SK-N-MC (cell line): ENCODE results near the gene PEAK1.

Source experiments
- DNase-seq: peaks from one replicate; pipeline ENCODE4 v3.0.0-alpha.2; 2011; ENCODE audit warnings: low read depth, low spot score
- H3K27ac ChIP-seq: fragments of 200-600 bp; sonication (generic); 2 replicates; pipeline ENCODE4 v1.5.1; 2016; ENCODE audit warnings: mixed run types
- H3K36me3 ChIP-seq: fragments of 200-600 bp; sonication (generic); 2 replicates; pipeline ENCODE4 v1.6.1; 2017; ENCODE audit warnings: antibody characterized with exemption, low read length, mixed read lengths; ENCODE audit not compliant: insufficient read depth
- H3K4me3 ChIP-seq: fragments of 200-600 bp; sonication (generic); 2 replicates; pipeline ENCODE4 v1.5.1; 2016
- H3K9ac ChIP-seq: fragments of 200-600 bp; sonication (generic); 2 replicates; pipeline ENCODE4 v1.8.0; 2017; ENCODE audit warnings: mixed run types, mixed read lengths; ENCODE audit not compliant: insufficient read length
- H3K9me3 ChIP-seq: fragments of 200-600 bp; sonication (generic); 2 replicates; pipeline ENCODE4 v1.6.1; 2017; ENCODE audit warnings: low read depth, mild to moderate bottlenecking, antibody characterized with exemption, low read length, moderate library complexity, mixed read lengths
- EZH2 ChIP-seq: fragments of 200-600 bp; sonication (generic); IDR thresholded peaks from one replicate; pipeline ENCODE4 v1.6.1; 2017; ENCODE audit warnings: antibody characterized with exemption
- FOXP2 ChIP-seq: optimal IDR thresholded peaks from 2 replicates; pipeline ENCODE3; 2011; ENCODE audit warnings: mild to moderate bottlenecking, moderate library complexity; ENCODE audit not compliant: insufficient read depth; ENCODE audit errors: extremely low read length, control extremely low read depth
- POLR2AphosphoS5 ChIP-seq: IDR thresholded peaks from 2 replicates; pipeline ENCODE4 v1.6.1; 2012; ENCODE audit warnings: mild to moderate bottlenecking, low read depth, low read length, borderline replicate concordance

The PEAK1 gene

GRCh38 chr15:77436822-77437221 is 16.9 kb upstream of the PEAK1 start:
- H3K9me3 ChIP-seq = no peaks in the 10 kb centered on the region
- no peak for DNase-seq
- H3K27ac ChIP-seq = no peak overlapping the region
- no peak overlapping the region for H3K9ac ChIP-seq
- H3K4me3 ChIP-seq = no peak overlapping the region
- TF ChIP-seq EZH2 = no peak
- TF ChIP-seq POLR2AphosphoS5 = no peak
- no peak for TF ChIP-seq FOXP2
- no peaks in the 10 kb centered on the region for H3K36me3 ChIP-seq

DNA sequence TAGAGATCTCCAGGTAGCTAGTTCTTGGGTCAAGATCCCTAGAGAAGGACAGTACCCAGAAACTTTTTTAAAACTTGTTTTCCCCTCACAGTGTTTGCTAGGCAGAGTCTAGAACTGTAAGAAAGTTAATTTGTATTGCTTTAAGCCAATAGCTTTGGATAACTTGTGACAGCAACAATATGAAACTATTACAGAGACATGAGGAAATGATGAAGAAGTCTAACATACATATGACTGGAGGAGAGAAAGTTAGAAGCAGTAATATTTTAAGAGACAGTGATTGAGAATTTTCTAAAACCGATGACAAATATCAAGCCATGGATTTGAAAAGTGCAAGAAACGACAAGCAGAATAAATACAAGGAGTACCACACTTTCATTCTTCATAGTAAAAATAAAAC is 10.7 kb upstream of the PEAK1 start:
- Histone ChIP-seq H3K4me3 (no peak overlapping the region), H3K9ac (no peak overlapping the region), H3K36me3 (no peaks in the 10 kb centered on the region), H3K27ac (no peak overlapping the region), H3K9me3 (no peaks in the 10 kb centered on the region)
- no peak for DNase-seq
- TF ChIP-seq EZH2 = no peak
- TF ChIP-seq POLR2AphosphoS5 = no peak
- TF ChIP-seq FOXP2 = no peak

- no peak for DNase-seq
- TF ChIP-seq FOXP2 (no peak), EZH2 (no peak), POLR2AphosphoS5 (no peak)
- no peak overlapping the region for H3K27ac ChIP-seq
- no peaks in the 10 kb centered on the region for H3K9me3 ChIP-seq
- no peak overlapping the region for H3K9ac ChIP-seq
- H3K4me3 ChIP-seq = no peak overlapping the region
- H3K36me3 ChIP-seq = no peaks in the 10 kb centered on the region
These were observed 10.3 kb upstream of the PEAK1 start for GRCh38 chr15:77430213-77430612.

DNA sequence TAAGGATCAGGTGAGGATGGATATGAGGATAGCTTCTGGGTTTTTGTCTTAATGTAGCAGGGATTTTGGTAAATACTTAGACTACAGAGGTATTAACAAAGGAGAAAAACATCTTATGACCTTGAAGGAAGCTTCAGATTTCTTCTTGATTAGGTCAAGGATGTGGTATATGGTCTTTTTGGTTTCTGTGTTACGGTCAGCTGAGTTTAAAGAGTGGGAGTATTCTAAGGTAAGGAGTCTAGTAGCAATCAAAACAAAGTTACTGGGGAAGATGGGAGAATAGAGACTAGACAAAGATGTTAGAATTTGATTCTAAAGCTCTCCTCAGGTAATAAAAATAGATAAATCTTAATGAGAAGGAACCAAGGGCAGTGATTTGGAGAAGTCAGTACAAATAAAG is 7.0 kb upstream of the PEAK1 start:
- Histone ChIP-seq H3K27ac (no peak overlapping the region), H3K9ac (no peak overlapping the region), H3K36me3 (no peaks in the 10 kb centered on the region), H3K9me3 (no peaks in the 10 kb centered on the region), H3K4me3 (no peak overlapping the region)
- no peak for TF ChIP-seq FOXP2
- TF ChIP-seq EZH2 = no peak
- TF ChIP-seq POLR2AphosphoS5 = no peak
- DNase-seq = no peak

GRCh38 chr15:77426377-77426776 is 6.5 kb upstream of the PEAK1 start:
- DNase-seq = no peak
- H3K9ac ChIP-seq = no peak overlapping the region
- no peak overlapping the region for H3K27ac ChIP-seq
- H3K36me3 ChIP-seq = no peaks in the 10 kb centered on the region
- TF ChIP-seq FOXP2 (no peak), POLR2AphosphoS5 (no peak), EZH2 (no peak)
- H3K9me3 ChIP-seq = no peaks in the 10 kb centered on the region
- no peak overlapping the region for H3K4me3 ChIP-seq

GRCh38 chr15:77425104-77425503 is 5.2 kb upstream of the PEAK1 start:
- Histone ChIP-seq H3K9me3 (no peaks in the 10 kb centered on the region), H3K9ac (no peak overlapping the region), H3K4me3 (no peak overlapping the region), H3K27ac (no peak overlapping the region), H3K36me3 (no peaks in the 10 kb centered on the region)
- no peak for DNase-seq
- TF ChIP-seq FOXP2 (no peak), EZH2 (no peak), POLR2AphosphoS5 (no peak)

GRCh38 chr15:77421370-77421700 is 1.4 kb upstream of the PEAK1 start:
- Histone ChIP-seq H3K4me3 (peak overlapping the region; percentile 96), H3K9me3 (no peaks in the 10 kb centered on the region), H3K27ac (no peak overlapping the region), H3K9ac (peak overlapping the region; percentile 95), H3K36me3 (no peaks in the 10 kb centered on the region)
- DNase-seq = no peak
- TF ChIP-seq EZH2 (no peak), POLR2AphosphoS5 (no peak), FOXP2 (no peak)

DNA sequence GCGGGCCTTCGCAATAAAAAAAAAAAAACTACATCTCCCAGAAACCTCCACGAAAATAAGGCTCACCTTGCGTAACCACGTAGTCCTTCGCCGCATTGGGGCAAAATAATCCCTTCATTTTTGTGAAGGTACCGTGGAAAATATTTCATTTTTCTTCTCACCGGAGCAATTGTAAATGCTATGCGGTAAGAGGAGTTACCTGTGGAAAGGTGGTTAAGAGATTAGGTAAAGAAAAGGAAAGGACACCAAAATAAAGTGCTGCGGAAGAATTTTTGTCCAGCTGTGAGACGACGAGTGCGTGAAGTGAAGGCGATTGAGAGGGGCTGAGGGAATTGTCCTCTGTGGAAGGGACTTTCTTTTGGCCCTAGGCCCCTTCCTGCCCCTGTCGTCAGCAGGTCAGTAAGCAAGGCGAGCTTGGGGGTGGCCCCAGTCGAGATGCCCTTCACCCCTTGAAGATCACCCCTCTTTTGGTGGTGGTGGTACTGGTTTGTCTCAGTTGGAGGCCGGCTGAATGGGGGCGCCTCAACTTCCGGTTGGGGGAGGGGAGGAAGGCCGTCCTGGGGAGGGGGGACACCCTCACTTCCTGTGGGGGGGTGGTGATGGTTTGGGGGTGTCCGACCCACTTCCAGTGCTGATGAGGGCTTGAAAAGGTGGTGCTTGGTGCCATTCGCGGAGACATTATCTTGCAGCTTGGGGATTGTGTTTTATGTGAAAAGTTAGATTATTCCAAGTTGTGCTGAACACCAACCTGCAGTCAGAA is 886 bp upstream of the PEAK1 start, which contains the start of gene HMG20A:
TSS of gene HMG20A (plus strand) at position 279 of the 760 bp plus-strand sequence. CDS start 37,520 bp downstream, outside the sequence.
- peak within 1 kb of the TSS; percentile 95 for H3K9ac ChIP-seq
- TF ChIP-seq POLR2AphosphoS5 (peak; percentile 73; the same call in 1 of the 2 replicates), EZH2 (no peak), FOXP2 (no peak)
- no peaks in the 10 kb centered on the region for H3K9me3 ChIP-seq
- peak within 1 kb of the TSS; percentile 96 for H3K4me3 ChIP-seq
- no peaks in the 10 kb centered on the region for H3K36me3 ChIP-seq
- DNase-seq = peak; percentile 89
- peak within 1 kb of the TSS; percentile 94 for H3K27ac ChIP-seq
